Endothelial cell of umbilical vein (primary cell): Measurements from ENCODE around the gene UBE2Q2.
"Not testable (repeated sequence)": the region's sequence is repeated elsewhere in the genome, so short reads cannot be mapped to it uniquely, and the experiment has no call there.

Source experiments
- CTCF ChIP-seq, 2 donors: IDR thresholded peaks; 1 replicate in 1 of 2; 2 replicates in 1 of 2; pipeline ENCODE4 v1.5.1; 2011; ENCODE audit warnings: low read length in 2 of 2, mild to moderate bottlenecking in 2 of 2, moderate library complexity in 2 of 2, control low read depth in 1 of 2, inconsistent platforms in 1 of 2, low read depth in 1 of 2; ENCODE audit not compliant: insufficient read depth in 1 of 2; ENCODE audit errors: extremely low read depth in 1 of 2
- EZH2 ChIP-seq: IDR thresholded peaks from 2 replicates; pipeline ENCODE4 v1.6.1; 2012; ENCODE audit warnings: borderline replicate concordance, low read depth, mild to moderate bottlenecking, moderate library complexity, low read length, inconsistent platforms; ENCODE audit not compliant: severe bottlenecking
- FOS ChIP-seq: IDR thresholded peaks from 2 replicates; pipeline ENCODE4 v1.6.1; 2011; ENCODE audit warnings: mild to moderate bottlenecking, low read length, moderate library complexity, borderline replicate concordance; ENCODE audit not compliant: insufficient read depth
- GATA2 ChIP-seq: IDR thresholded peaks from 2 replicates; pipeline ENCODE4 v1.7.0; 2011; ENCODE audit warnings: low read depth, mild to moderate bottlenecking, moderate library complexity, mixed read lengths, low read length; ENCODE audit not compliant: insufficient read length, insufficient read depth
- JUN ChIP-seq: IDR thresholded peaks from 2 replicates; pipeline ENCODE4 v1.6.1; 2011; ENCODE audit warnings: borderline replicate concordance, low read depth; ENCODE audit not compliant: insufficient read length, insufficient read depth
- MYC ChIP-seq: IDR thresholded peaks from one replicate; pipeline ENCODE4 v1.6.1; 2011; ENCODE audit warnings: mild to moderate bottlenecking, low read depth, low read length
- POLR2A ChIP-seq: IDR thresholded peaks from 2 replicates; pipeline ENCODE4 v1.6.1; 2012; ENCODE audit warnings: low read depth, mild to moderate bottlenecking, control low read depth, low read length
- POLR2AphosphoS5 ChIP-seq: IDR thresholded peaks from 2 replicates; pipeline ENCODE4 v1.6.1; 2012; ENCODE audit warnings: low read depth, mild to moderate bottlenecking, control low read depth, low read length, moderate library complexity; ENCODE audit not compliant: insufficient read depth
- TF ChIP-seq, protein P1 (sequence below): IDR thresholded peaks from 2 replicates; pipeline ENCODE4 v1.6.1; 2011; ENCODE audit not compliant: insufficient read depth, insufficient read length

GRCh38 chr15:75800409-75800808 is 42.8 kb upstream of the UBE2Q2 start:
- TF ChIP-seq, protein P1, sequence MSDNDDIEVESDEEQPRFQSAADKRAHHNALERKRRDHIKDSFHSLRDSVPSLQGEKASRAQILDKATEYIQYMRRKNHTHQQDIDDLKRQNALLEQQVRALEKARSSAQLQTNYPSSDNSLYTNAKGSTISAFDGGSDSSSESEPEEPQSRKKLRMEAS, result not testable (repeated sequence)
- TF ChIP-seq FOS; CTCF (IDR thresholded peaks at IDR 0.05; ENCODE audit: extremely low read depth in 1 of 2, insufficient read depth in 1 of 2, low read depth in 1 of 2, low read length in 2 of 2); EZH2; JUN; POLR2AphosphoS5; POLR2A; MYC; GATA2: not testable (repeated sequence)
